HG03439 (cell line): ENCODE results near the gene RS1.

Experiments
- ATAC-seq: cut with Tn5 transposase; IDR thresholded peaks from one replicate; pipeline ENCODE4 v1.9.1; 2021; ENCODE audit warnings: mild to moderate bottlenecking, moderate library complexity; ENCODE audit not compliant: unreplicated experiment

RS1 gene

GRCh38 chrX:18672008-18672407 is at the start of gene RS1:
TSS of gene RS1 (minus strand) at chrX:18672108. CDS start at chrX:18672068, 40 bp downstream.
- no peak for ATAC-seq

GRCh38 chrX:18719852-18720251 is 47.9 kb upstream of the RS1 start:
- no peak for ATAC-seq

GRCh38 chrX:18714910-18715309 is 43.0 kb upstream of the RS1 start:
- no peak for ATAC-seq

GRCh38 chrX:18709833-18710232 is 37.9 kb upstream of the RS1 start:
- no peak for ATAC-seq

GRCh38 chrX:18707426-18708049 is 35.6 kb upstream of the RS1 start, which contains the start of gene PPEF1:
TSS of gene PPEF1 (plus strand) at chrX:18707645. CDS start at chrX:18707781, 136 bp downstream.
- no peak for ATAC-seq

- no peak for ATAC-seq
These were observed 30.7 kb upstream of the RS1 start for GRCh38 chrX:18702362-18703195.

GRCh38 chrX:18701621-18702361 is 29.9 kb upstream of the RS1 start:
- no peak for ATAC-seq

GRCh38 chrX:18698737-18699650 is 27.1 kb upstream of the RS1 start:
- no peak for ATAC-seq

- no peak for ATAC-seq
These were observed 24.7 kb upstream of the RS1 start for GRCh38 chrX:18696653-18697052.

- no peak for ATAC-seq
These were observed 20.6 kb upstream of the RS1 start for GRCh38 chrX:18692541-18692940.

- ATAC-seq: no peak
These were observed 19.5 kb upstream of the RS1 start for GRCh38 chrX:18691431-18691830.

GRCh38 chrX:18687856-18688495 is 16.1 kb upstream of the RS1 start:
- no peak for ATAC-seq

GRCh38 chrX:18682979-18683387 is 11.1 kb upstream of the RS1 start:
- no peak for ATAC-seq

- ATAC-seq: no peak
These were observed 10.1 kb upstream of the RS1 start for GRCh38 chrX:18681996-18682395.

GRCh38 chrX:18677161-18677869 is 5.4 kb upstream of the RS1 start:
- no peak for ATAC-seq

GRCh38 chrX:18676470-18676869 is 4.6 kb upstream of the RS1 start:
- ATAC-seq: no peak

GRCh38 chrX:18676050-18676449 is 4.1 kb upstream of the RS1 start:
- ATAC-seq: no peak

- peak; percentile 93 for ATAC-seq
These were observed 3.2 kb upstream of the RS1 start for GRCh38 chrX:18674788-18675735.
